C4-2B (cell line): ENCODE results near the gene ZNF445.

Source experiments
- H3K27ac ChIP-seq: fragments of 450-650 bp; 2 replicates; pipeline ENCODE4 v1.5.1; 2017
- CTCF ChIP-seq: fragments of 450-650 bp; conservative IDR thresholded peaks from 2 replicates; pipeline ENCODE4 v1.5.1; 2017; ENCODE audit warnings: mild to moderate bottlenecking
- ZFX ChIP-seq: fragments of 450-650 bp; IDR thresholded peaks from 2 replicates; pipeline ENCODE4 v1.6.1; 2017

Gene ZNF445

GRCh38 chr3:44392489-44392888 is 85.0 kb downstream of the ZNF445 start:
- H3K27ac ChIP-seq: no peak overlapping the region
- TF ChIP-seq ZFX (no peak), CTCF (no peak)

GRCh38 chr3:44387404-44387803 is 90.1 kb downstream of the ZNF445 start:
- no peak overlapping the region for H3K27ac ChIP-seq
- no peak for TF ChIP-seq CTCF
- TF ChIP-seq ZFX: no peak
